ENCODE measurements around the gene MCU. TPM values are rescaled to one million over a fixed set of nuclear protein-coding genes. Genes with fewer than 3 reads are reported as not detected.

Gene MCU
- total and polyA plus RNA-seq, 2 of the 8 experiments (the other 6 are each of a cell fraction or from before 2014, with no cell fraction given), result 51.6 to 62.2 TPM

GRCh38 chr10:72694476-72695369 lies 2.8 kb downstream of the MCU start (continued):
- no peak for TF ChIP-seq NANOG (IDR thresholded peaks at IDR 0.05; ENCODE audit: insufficient read depth, low read depth, low read length, poor library complexity, severe bottlenecking)
- TF ChIP-seq E2F6 (IDR thresholded peaks at IDR 0.05), result no peak
